K562 (cell line): ENCODE results near the gene GGA2.

Source experiments
- CHD1 ChIP-seq: fragments of 200-600 bp; sonication (generic); IDR thresholded peaks from one replicate; pipeline ENCODE4 v1.6.1; 2012; ENCODE audit warnings: mild to moderate bottlenecking, moderate library complexity, low read length, inconsistent platforms
- E2F5 ChIP-seq: sonication (generic); formaldehyde crosslinking; IDR thresholded peaks from 2 replicates; pipeline ENCODE4 v1.8.0; 2022; ENCODE audit warnings: mild to moderate bottlenecking, missing genetic modification reagents
- ELF4 ChIP-seq: fragments of 450-650 bp; formaldehyde crosslinking; IDR thresholded peaks from 2 replicates; pipeline ENCODE4 v1.4.0; 2022; ENCODE audit warnings: missing genetic modification characterization
- HNRNPL ChIP-seq: fragments of 200-400 bp; formaldehyde crosslinking; IDR thresholded peaks from 2 replicates; pipeline ENCODE4 v1.6.1; 2017; ENCODE audit warnings: low read depth, mild to moderate bottlenecking, low read length
- ILF3 ChIP-seq: fragments of 450-650 bp; IDR thresholded peaks from 2 replicates; pipeline ENCODE4 v1.6.1; 2018; ENCODE audit warnings: antibody characterized with exemption, mild to moderate bottlenecking, moderate library complexity, borderline replicate concordance
- MXI1 ChIP-seq: IDR thresholded peaks from 2 replicates; pipeline ENCODE4 v1.6.1; 2011; ENCODE audit warnings: low read depth, mild to moderate bottlenecking, improper control_type of control experiment, low read length
- POLR2AphosphoS5 ChIP-seq: IDR thresholded peaks from 2 replicates; pipeline ENCODE4 v1.6.1; 2011; ENCODE audit warnings: mild to moderate bottlenecking, low read depth, low read length, moderate library complexity; ENCODE audit not compliant: control insufficient read depth, insufficient read depth
- RNF2 ChIP-seq: sonication (generic); IDR thresholded peaks from 2 replicates; pipeline ENCODE4 v1.6.1; 2016
- TRIM24 ChIP-seq, 2 experiments: fragments of 450-650 bp; IDR thresholded peaks; 2 replicates each; pipeline ENCODE4 v1.6.1; 2016
- ZNF583 ChIP-seq: fragments of 250-450 bp; sonication (Bioruptor Pico); IDR thresholded peaks from 2 replicates; pipeline ENCODE4 v1.4.0; 2020
- TF ChIP-seq, protein P1 (sequence below), 3 experiments: IDR thresholded peaks in 2 of 3; conservative IDR thresholded peaks in 1 of 3; 2 replicates each; pipeline ENCODE4 v1.5.1; 2011 to 2012; ENCODE audit warnings: low read length in 3 of 3, mild to moderate bottlenecking in 3 of 3, control low read depth in 2 of 3, improper control_type of control experiment in 1 of 3, inconsistent platforms in 1 of 3, low read depth in 1 of 3, mixed read lengths in 1 of 3, moderate library complexity in 1 of 3; ENCODE audit not compliant: insufficient read depth in 2 of 3
- TF ChIP-seq, protein P2 (sequence below): sonication (generic); formaldehyde crosslinking; IDR thresholded peaks from 2 replicates; pipeline ENCODE4 v1.8.0; 2022; ENCODE audit warnings: mild to moderate bottlenecking, missing genetic modification reagents, borderline replicate concordance

DNA sequence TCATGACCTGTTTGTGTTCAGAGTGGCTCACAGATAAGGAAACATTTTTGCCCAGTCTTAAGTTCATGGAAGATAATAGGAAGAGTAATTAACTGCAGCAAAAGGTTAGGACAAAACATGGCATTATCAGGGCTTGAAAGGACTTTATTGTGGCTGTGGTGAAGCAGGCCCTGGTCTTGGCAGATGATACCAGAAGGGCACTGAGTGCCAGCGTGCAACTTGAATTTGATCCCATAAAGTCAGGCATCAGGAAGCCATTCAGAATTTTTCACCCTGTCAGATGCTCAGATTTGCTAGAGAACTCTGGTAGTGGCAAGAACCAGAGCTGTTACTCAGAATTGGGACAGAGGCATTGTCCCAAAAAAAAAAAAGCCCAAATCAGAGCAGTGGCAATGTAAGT, 46.1 kb downstream of the GGA2 start:
- TF ChIP-seq MXI1 = no peak
- TF ChIP-seq ELF4 = no peak
- TF ChIP-seq RNF2 = no peak
- TF ChIP-seq ZNF583 (CRISPR knock-in tag) = no peak
- TF ChIP-seq TRIM24 (IDR thresholded peaks at IDR 0.05) = no peak
- TF ChIP-seq, protein P1, sequence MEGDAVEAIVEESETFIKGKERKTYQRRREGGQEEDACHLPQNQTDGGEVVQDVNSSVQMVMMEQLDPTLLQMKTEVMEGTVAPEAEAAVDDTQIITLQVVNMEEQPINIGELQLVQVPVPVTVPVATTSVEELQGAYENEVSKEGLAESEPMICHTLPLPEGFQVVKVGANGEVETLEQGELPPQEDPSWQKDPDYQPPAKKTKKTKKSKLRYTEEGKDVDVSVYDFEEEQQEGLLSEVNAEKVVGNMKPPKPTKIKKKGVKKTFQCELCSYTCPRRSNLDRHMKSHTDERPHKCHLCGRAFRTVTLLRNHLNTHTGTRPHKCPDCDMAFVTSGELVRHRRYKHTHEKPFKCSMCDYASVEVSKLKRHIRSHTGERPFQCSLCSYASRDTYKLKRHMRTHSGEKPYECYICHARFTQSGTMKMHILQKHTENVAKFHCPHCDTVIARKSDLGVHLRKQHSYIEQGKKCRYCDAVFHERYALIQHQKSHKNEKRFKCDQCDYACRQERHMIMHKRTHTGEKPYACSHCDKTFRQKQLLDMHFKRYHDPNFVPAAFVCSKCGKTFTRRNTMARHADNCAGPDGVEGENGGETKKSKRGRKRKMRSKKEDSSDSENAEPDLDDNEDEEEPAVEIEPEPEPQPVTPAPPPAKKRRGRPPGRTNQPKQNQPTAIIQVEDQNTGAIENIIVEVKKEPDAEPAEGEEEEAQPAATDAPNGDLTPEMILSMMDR (IDR thresholded peaks at IDR 0.05 in 2 of 3, conservative IDR thresholded peaks at IDR 0.05 in 1 of 3; ENCODE audit: insufficient read depth in 2 of 3, low read depth in 1 of 3, low read length in 3 of 3) = no peak
- TF ChIP-seq E2F5 (CRISPR knock-in tag) = no peak
- no peak for TF ChIP-seq CHD1
- no peak for TF ChIP-seq ILF3
- TF ChIP-seq, protein P2, sequence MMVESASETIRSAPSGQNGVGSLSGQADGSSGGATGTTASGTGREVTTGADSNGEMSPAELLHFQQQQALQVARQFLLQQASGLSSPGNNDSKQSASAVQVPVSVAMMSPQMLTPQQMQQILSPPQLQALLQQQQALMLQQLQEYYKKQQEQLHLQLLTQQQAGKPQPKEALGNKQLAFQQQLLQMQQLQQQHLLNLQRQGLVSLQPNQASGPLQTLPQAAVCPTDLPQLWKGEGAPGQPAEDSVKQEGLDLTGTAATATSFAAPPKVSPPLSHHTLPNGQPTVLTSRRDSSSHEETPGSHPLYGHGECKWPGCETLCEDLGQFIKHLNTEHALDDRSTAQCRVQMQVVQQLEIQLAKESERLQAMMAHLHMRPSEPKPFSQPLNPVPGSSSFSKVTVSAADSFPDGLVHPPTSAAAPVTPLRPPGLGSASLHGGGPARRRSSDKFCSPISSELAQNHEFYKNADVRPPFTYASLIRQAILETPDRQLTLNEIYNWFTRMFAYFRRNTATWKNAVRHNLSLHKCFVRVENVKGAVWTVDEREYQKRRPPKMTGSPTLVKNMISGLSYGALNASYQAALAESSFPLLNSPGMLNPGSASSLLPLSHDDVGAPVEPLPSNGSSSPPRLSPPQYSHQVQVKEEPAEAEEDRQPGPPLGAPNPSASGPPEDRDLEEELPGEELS (CRISPR knock-in tag) = no peak
- no peak for TF ChIP-seq POLR2AphosphoS5
- TF ChIP-seq HNRNPL = no peak
